SK-N-SH treated with all-trans-retinoic acid at 6 μM for 48 hours (cell line): ENCODE results near the gene STK11IP.

Source experiments
- ATAC-seq: fragments of 200-7000 bp; cut with Tn5 transposase; 3 replicates; pipeline ENCODE4 v1.9.1; 2020; ENCODE audit warnings: mild to moderate bottlenecking, moderate library complexity
- CREB5 ChIP-seq: fragments of 250-450 bp; sonication (Bioruptor Pico); IDR thresholded peaks from 2 replicates; pipeline ENCODE4 v1.5.1; 2020; ENCODE audit warnings: low read depth, mild to moderate bottlenecking, moderate library complexity
- CSDC2 ChIP-seq: fragments of 250-450 bp; sonication (Bioruptor Pico); IDR thresholded peaks from 2 replicates; pipeline ENCODE4 v1.5.0; 2020; ENCODE audit warnings: mild to moderate bottlenecking, moderate library complexity
- CSRNP3 ChIP-seq: fragments of 250-450 bp; sonication (Bioruptor Pico); IDR thresholded peaks from 2 replicates; pipeline ENCODE4 v1.5.1; 2021; ENCODE audit warnings: mild to moderate bottlenecking, moderate library complexity
- ESRRG ChIP-seq: fragments of 250-450 bp; sonication (Bioruptor Pico); IDR thresholded peaks from 2 replicates; pipeline ENCODE4 v1.6.1; 2021; ENCODE audit warnings: mild to moderate bottlenecking
- GLIS3 ChIP-seq: fragments of 250-450 bp; sonication (Bioruptor Pico); IDR thresholded peaks from 2 replicates; pipeline ENCODE4 v1.5.0; 2020; ENCODE audit warnings: mild to moderate bottlenecking, moderate library complexity
- ISL1 ChIP-seq: fragments of 250-450 bp; sonication (Bioruptor Pico); IDR thresholded peaks from 2 replicates; pipeline ENCODE4 v2.1.2; 2022; ENCODE audit warnings: mild to moderate bottlenecking, moderate library complexity
- OSR1 ChIP-seq: fragments of 250-450 bp; sonication (Bioruptor Pico); IDR thresholded peaks from 2 replicates; pipeline ENCODE4 v1.8.0; 2022; ENCODE audit warnings: moderate library complexity, mild to moderate bottlenecking, inconsistent platforms
- POU6F1 ChIP-seq: fragments of 250-450 bp; sonication (Bioruptor Pico); IDR thresholded peaks from 2 replicates; pipeline ENCODE4 v1.8.0; 2021; ENCODE audit warnings: low read depth, mild to moderate bottlenecking, moderate library complexity, borderline replicate concordance
- PPARA ChIP-seq: fragments of 250-450 bp; sonication (Bioruptor Pico); IDR thresholded peaks from 2 replicates; pipeline ENCODE4 v1.5.0; 2020; ENCODE audit warnings: mild to moderate bottlenecking, borderline replicate concordance
- SNAI2 ChIP-seq: fragments of 250-450 bp; sonication (Bioruptor Pico); IDR thresholded peaks from 2 replicates; pipeline ENCODE4 v1.5.0; 2020; ENCODE audit warnings: mild to moderate bottlenecking, moderate library complexity
- TCF4 ChIP-seq: fragments of 250-450 bp; sonication (Bioruptor Pico); IDR thresholded peaks from 2 replicates; pipeline ENCODE4 v1.8.0; 2021; ENCODE audit warnings: mild to moderate bottlenecking, moderate library complexity, borderline replicate concordance
- TSHZ2 ChIP-seq: fragments of 250-450 bp; sonication (Bioruptor Pico); IDR thresholded peaks from 2 replicates; pipeline ENCODE4 v1.5.0; 2020; ENCODE audit warnings: mild to moderate bottlenecking, moderate library complexity
- ZC3H10 ChIP-seq: fragments of 250-450 bp; sonication (Bioruptor Pico); IDR thresholded peaks from 2 replicates; pipeline ENCODE4 v1.5.1; 2021; ENCODE audit warnings: mild to moderate bottlenecking, moderate library complexity
- ZFP3 ChIP-seq: fragments of 250-450 bp; sonication (Bioruptor Pico); IDR thresholded peaks from 2 replicates; pipeline ENCODE4 v1.5.0; 2020; ENCODE audit warnings: mild to moderate bottlenecking, moderate library complexity
- ZFP30 ChIP-seq: fragments of 450-650 bp; formaldehyde crosslinking; IDR thresholded peaks from 2 replicates; pipeline ENCODE4 v1.5.0; 2022; ENCODE audit warnings: mild to moderate bottlenecking, moderate library complexity
- ZNF565 ChIP-seq: fragments of 450-650 bp; formaldehyde crosslinking; conservative IDR thresholded peaks from 2 replicates; pipeline ENCODE4 v1.5.0; 2020; ENCODE audit warnings: low read depth, mild to moderate bottlenecking, moderate library complexity
- ZNF70 ChIP-seq: fragments of 450-650 bp; formaldehyde crosslinking; IDR thresholded peaks from 2 replicates; pipeline ENCODE4 v1.5.0; 2020; ENCODE audit warnings: mild to moderate bottlenecking, moderate library complexity

Gene STK11IP

GRCh38 chr2:219570194-219570923 lies 27.3 kb upstream of the STK11IP start:
- no peak for TF ChIP-seq GLIS3 (CRISPR knock-in tag)
- no peak for TF ChIP-seq TSHZ2 (CRISPR knock-in tag)
- no peak for TF ChIP-seq ISL1 (CRISPR knock-in tag)
- no peak for TF ChIP-seq ESRRG (CRISPR knock-in tag)
- no peak for TF ChIP-seq TCF4 (CRISPR knock-in tag)
- no peak for TF ChIP-seq PPARA (CRISPR knock-in tag)
- TF ChIP-seq ZNF565 (CRISPR knock-in tag) = no peak
- TF ChIP-seq ZFP3 (CRISPR knock-in tag) = no peak
- TF ChIP-seq OSR1 (CRISPR knock-in tag) = no peak
- no peak for TF ChIP-seq ZNF70 (CRISPR knock-in tag)
- ATAC-seq = peak; percentile 55

GRCh38 chr2:219570924-219571310 lies 26.7 kb upstream of the STK11IP start:
- TF ChIP-seq SNAI2 (CRISPR knock-in tag) (no peak), TCF4 (CRISPR knock-in tag) (no peak), ZC3H10 (no peak), ISL1 (CRISPR knock-in tag) (no peak), PPARA (CRISPR knock-in tag) (no peak), ZNF565 (CRISPR knock-in tag) (no peak), CSDC2 (no peak), ZFP3 (CRISPR knock-in tag) (no peak), ZNF70 (CRISPR knock-in tag) (no peak), ZFP30 (CRISPR knock-in tag) (no peak), CREB5 (CRISPR knock-in tag) (no peak), POU6F1 (CRISPR knock-in tag) (no peak), CSRNP3 (CRISPR knock-in tag) (no peak), TSHZ2 (CRISPR knock-in tag) (no peak)
- peak; percentile 15 for ATAC-seq
